Fibroblast of lung (primary cell): ENCODE measurements around the gene GPR34. TPM values are rescaled to one million over a fixed set of nuclear protein-coding genes. Genes with fewer than 3 reads are reported as not detected.

Experiments used
- DNase-seq, 2 donors: peaks; one replicate each; pipeline versions ENCODE4 v3.0.0 to v3.0.0-alpha.2; 2010; ENCODE audit warnings: low read depth in 2 of 2
- H2AFZ ChIP-seq: 2 replicates; pipeline ENCODE4 v1.5.1; 2012; ENCODE audit warnings: low read length, control low read depth, inconsistent platforms
- H3K27ac ChIP-seq: 2 replicates; pipeline ENCODE4 v1.5.1; 2011; ENCODE audit warnings: low read length, control low read depth; ENCODE audit not compliant: insufficient read depth
- H3K27me3 ChIP-seq: 2 replicates; pipeline ENCODE4 v1.5.1; 2011; ENCODE audit warnings: mild to moderate bottlenecking, low read length; ENCODE audit not compliant: control insufficient read depth, insufficient read depth
- H3K36me3 ChIP-seq: 2 replicates; pipeline ENCODE4 v1.5.1; 2011; ENCODE audit warnings: low read length; ENCODE audit not compliant: control insufficient read depth, insufficient read depth
- H3K4me1 ChIP-seq: 2 replicates; pipeline ENCODE4 v1.5.1; 2011; ENCODE audit warnings: low read length; ENCODE audit not compliant: control insufficient read depth, insufficient read depth; ENCODE audit errors: extremely low read depth
- H3K4me2 ChIP-seq: 2 replicates; pipeline ENCODE4 v1.5.1; 2011; ENCODE audit warnings: low read length, control low read depth; ENCODE audit not compliant: insufficient read depth; ENCODE audit errors: extremely low read depth
- H3K4me3 ChIP-seq, 4 experiments: fragments of 200-600 bp in 1 of 4; sonication (generic) in 1 of 4; replicated peaks in 1 of 4; 2 replicates each; pipeline ENCODE4 v1.5.1; 2011 to 2016; ENCODE audit warnings: low read length in 4 of 4, low read depth in 3 of 4, mild to moderate bottlenecking in 3 of 4, control low read depth in 2 of 4, inconsistent platforms in 1 of 4, mixed read lengths in 1 of 4; ENCODE audit not compliant: insufficient read depth in 1 of 4; ENCODE audit errors: control extremely low read depth in 1 of 4
- H3K79me2 ChIP-seq: 2 replicates; pipeline ENCODE4 v1.5.1; 2012; ENCODE audit warnings: mild to moderate bottlenecking, low read length, inconsistent platforms; ENCODE audit not compliant: control insufficient read depth, insufficient read depth
- H3K9ac ChIP-seq: 2 replicates; pipeline ENCODE4 v1.5.1; 2011; ENCODE audit warnings: mild to moderate bottlenecking, low read length, control low read depth; ENCODE audit not compliant: insufficient read depth
- H3K9me3 ChIP-seq: 2 replicates; pipeline ENCODE4 v1.5.1; 2012; ENCODE audit warnings: low read depth, low read length; ENCODE audit not compliant: control insufficient read depth, insufficient read depth
- H4K20me1 ChIP-seq: 2 replicates; pipeline ENCODE4 v1.5.1; 2011; ENCODE audit warnings: low read length; ENCODE audit not compliant: control insufficient read depth, insufficient read depth; ENCODE audit errors: extremely low read depth
- EZH2 ChIP-seq: IDR thresholded peaks from 2 replicates; pipeline ENCODE4 v1.5.1; 2012; ENCODE audit warnings: low read length, control low read depth, mild to moderate bottlenecking; ENCODE audit errors: missing control alignments
- polyA plus RNA-seq, 2 donors: library from polyadenylated mRNA; depleted of rRNA in 1 of 2; stranded (reverse) in 1 of 2; unstranded in 1 of 2; fragments of >200 nt; gene quantifications; 2 replicates each; pipeline ENCODE4 v1.2.1, GENCODE V29; 2011 to 2012; ENCODE audit warnings: missing spikeins in 1 of 2
- total RNA-seq: library from RNA; depleted of rRNA; stranded (reverse); fragments of >200 nt; gene quantifications from 2 replicates; pipeline ENCODE4 v1.2.1, GENCODE V29; 2014
- TF ChIP-seq, protein P1 (sequence below), 2 donors: IDR thresholded peaks in 1 of 2; conservative IDR thresholded peaks in 1 of 2; 1 replicate in 1 of 2; 2 replicates in 1 of 2; pipeline ENCODE4 v1.5.1; 2011 to 2012; ENCODE audit warnings: low read length in 2 of 2, control low read depth in 1 of 2, inconsistent platforms in 1 of 2, low read depth in 1 of 2, mild to moderate bottlenecking in 1 of 2

GPR34 gene
- total and polyA plus RNA-seq, 2 donors (not counting 1 experiment from before 2014, with no cell fraction given): not detected

DNA sequence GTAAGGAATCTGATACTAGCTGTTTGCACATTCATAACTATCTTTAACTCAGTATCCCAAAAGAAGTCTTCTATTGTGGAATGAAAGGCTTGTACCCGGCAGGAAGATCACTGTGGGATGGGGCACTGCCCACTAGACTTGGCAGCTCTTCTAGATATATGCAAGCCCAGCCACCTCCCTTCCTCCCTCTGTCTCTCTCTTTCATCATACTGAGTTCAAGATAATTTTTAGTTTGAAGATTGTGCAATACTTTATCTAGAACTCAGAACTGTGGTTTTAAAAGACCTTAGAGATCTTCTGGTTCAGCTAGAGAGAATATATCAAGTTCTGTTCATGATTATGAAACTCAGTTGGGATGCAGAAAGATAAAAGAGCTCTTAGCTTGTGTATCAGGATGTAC lies 22.5 kb upstream of the GPR34 start:
- no peak overlapping the region for H3K4me2 ChIP-seq
- TF ChIP-seq EZH2: no peak
- TF ChIP-seq, protein P1, sequence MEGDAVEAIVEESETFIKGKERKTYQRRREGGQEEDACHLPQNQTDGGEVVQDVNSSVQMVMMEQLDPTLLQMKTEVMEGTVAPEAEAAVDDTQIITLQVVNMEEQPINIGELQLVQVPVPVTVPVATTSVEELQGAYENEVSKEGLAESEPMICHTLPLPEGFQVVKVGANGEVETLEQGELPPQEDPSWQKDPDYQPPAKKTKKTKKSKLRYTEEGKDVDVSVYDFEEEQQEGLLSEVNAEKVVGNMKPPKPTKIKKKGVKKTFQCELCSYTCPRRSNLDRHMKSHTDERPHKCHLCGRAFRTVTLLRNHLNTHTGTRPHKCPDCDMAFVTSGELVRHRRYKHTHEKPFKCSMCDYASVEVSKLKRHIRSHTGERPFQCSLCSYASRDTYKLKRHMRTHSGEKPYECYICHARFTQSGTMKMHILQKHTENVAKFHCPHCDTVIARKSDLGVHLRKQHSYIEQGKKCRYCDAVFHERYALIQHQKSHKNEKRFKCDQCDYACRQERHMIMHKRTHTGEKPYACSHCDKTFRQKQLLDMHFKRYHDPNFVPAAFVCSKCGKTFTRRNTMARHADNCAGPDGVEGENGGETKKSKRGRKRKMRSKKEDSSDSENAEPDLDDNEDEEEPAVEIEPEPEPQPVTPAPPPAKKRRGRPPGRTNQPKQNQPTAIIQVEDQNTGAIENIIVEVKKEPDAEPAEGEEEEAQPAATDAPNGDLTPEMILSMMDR (conservative IDR thresholded peaks at IDR 0.05 in 1 of 2, IDR thresholded peaks at IDR 0.05 in 1 of 2; ENCODE audit: low read depth in 1 of 2, low read length in 2 of 2): no peak

DNA sequence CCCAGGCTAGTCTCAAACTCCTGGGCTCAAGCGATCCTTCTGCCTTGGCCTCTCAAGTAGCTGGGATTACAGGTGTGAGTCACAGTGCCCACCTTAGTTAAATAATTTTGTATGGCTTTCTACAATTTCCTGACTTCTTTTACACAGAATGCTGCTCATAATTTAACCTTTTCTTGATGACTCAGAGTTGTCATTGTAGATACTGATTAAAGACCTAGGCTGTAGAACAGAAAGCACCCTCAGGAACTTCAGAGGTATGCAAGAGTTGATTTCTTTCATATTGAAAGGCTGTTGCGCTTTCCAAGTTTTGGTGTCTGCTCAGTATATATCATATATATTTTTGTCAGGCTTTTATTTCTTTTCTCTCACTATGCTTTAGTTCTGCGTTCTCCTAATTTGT lies 21.1 kb upstream of the GPR34 start:
- Histone ChIP-seq H3K4me1 (no peaks in the 10 kb centered on the region), H3K79me2 (no peaks in the 10 kb centered on the region), H3K36me3 (no peaks in the 10 kb centered on the region), H3K27me3 (no peaks in the 10 kb centered on the region), H2AFZ (no peak overlapping the region), H3K4me2 (no peak overlapping the region), H3K4me3 (no peak overlapping the region), H3K9me3 (no peaks in the 10 kb centered on the region), H3K27ac (no peak overlapping the region), H4K20me1 (no peaks in the 10 kb centered on the region), H3K9ac (no peak overlapping the region)
- TF ChIP-seq, protein P1 (conservative IDR thresholded peaks at IDR 0.05 in 1 of 2, IDR thresholded peaks at IDR 0.05 in 1 of 2; ENCODE audit: low read depth in 1 of 2, low read length in 2 of 2): no peak
- TF ChIP-seq EZH2: no peak
- peak in 1 of 2 donors; percentile 29 for DNase-seq

More for the DNA sequence above, 22.5 kb upstream of the GPR34 start:
- Histone ChIP-seq H3K36me3 (no peaks in the 10 kb centered on the region), H2AFZ (no peak overlapping the region), H3K27me3 (no peaks in the 10 kb centered on the region), H3K4me3 (no peak overlapping the region), H3K9ac (no peak overlapping the region), H3K27ac (no peak overlapping the region), H3K79me2 (no peaks in the 10 kb centered on the region), H4K20me1 (no peaks in the 10 kb centered on the region), H3K4me1 (no peaks in the 10 kb centered on the region), H3K9me3 (no peaks in the 10 kb centered on the region)
- DNase-seq: peak; percentile 34 to 70

DNA sequence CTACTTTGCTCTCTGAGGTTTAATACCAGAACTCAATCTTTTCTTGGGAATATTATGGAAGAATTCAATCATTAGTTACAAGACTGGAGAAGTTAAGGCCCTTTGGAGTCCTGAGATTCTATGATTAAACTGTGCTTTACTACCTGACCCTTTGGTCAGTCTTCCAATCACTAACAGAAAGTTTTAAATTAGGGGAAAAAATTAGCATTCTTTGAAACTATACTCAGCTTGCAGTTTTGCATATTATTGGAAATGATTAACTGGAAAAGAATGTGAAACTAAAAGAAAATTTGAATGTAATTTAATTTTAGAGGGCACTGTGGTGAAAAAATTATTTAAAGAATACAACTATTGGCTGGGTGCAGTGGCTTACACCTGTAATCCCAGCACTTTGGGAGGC lies 18.7 kb upstream of the GPR34 start:
- Histone ChIP-seq H3K79me2 (no peaks in the 10 kb centered on the region), H3K27me3 (no peaks in the 10 kb centered on the region), H3K27ac (no peak overlapping the region), H3K9ac (no peak overlapping the region), H3K36me3 (no peaks in the 10 kb centered on the region), H2AFZ (no peak overlapping the region), H3K4me3 (no peak overlapping the region), H3K9me3 (no peaks in the 10 kb centered on the region), H3K4me1 (no peaks in the 10 kb centered on the region), H3K4me2 (no peak overlapping the region), H4K20me1 (no peaks in the 10 kb centered on the region)
- peak in 1 of 2 donors; percentile 4 for DNase-seq
- TF ChIP-seq, protein P1 (conservative IDR thresholded peaks at IDR 0.05 in 1 of 2, IDR thresholded peaks at IDR 0.05 in 1 of 2; ENCODE audit: low read depth in 1 of 2, low read length in 2 of 2): no peak
- TF ChIP-seq EZH2: no peak
